ENCODE data around the gene BICD2.

The BICD2 gene

GRCh38 chr9:92722386-92723298 is 42.0 kb downstream of the BICD2 start:
- TF ChIP-seq CTCF (conservative IDR thresholded peaks at IDR 0.05; ENCODE audit: low read length) = no peak
- no peak for DNase-seq (ENCODE audit: low read depth)
- no peak overlapping the region for H3K4me3 ChIP-seq (ENCODE audit: low read length)

- no peak overlapping the region for H3K4me3 ChIP-seq (ENCODE audit: low read length)
- no peak for TF ChIP-seq CTCF (conservative IDR thresholded peaks at IDR 0.05; ENCODE audit: low read length)
- no peak for DNase-seq (ENCODE audit: low read depth)
These were observed 43.1 kb downstream of the BICD2 start for GRCh38 chr9:92721548-92721947.

- no peak for TF ChIP-seq CTCF (conservative IDR thresholded peaks at IDR 0.05; ENCODE audit: low read length)
- no peak for DNase-seq (ENCODE audit: low read depth)
- H3K4me3 ChIP-seq (ENCODE audit: low read length) = no peak overlapping the region
These were observed 43.7 kb downstream of the BICD2 start for GRCh38 chr9:92720807-92721535.

- no peak for DNase-seq (ENCODE audit: low read depth)
- no peak for TF ChIP-seq CTCF (conservative IDR thresholded peaks at IDR 0.05; ENCODE audit: low read length)
These were observed 44.3 kb downstream of the BICD2 start for GRCh38 chr9:92720209-92720765.

GRCh38 chr9:92719028-92719647 is 45.5 kb downstream of the BICD2 start:
- H3K4me3 ChIP-seq (ENCODE audit: low read length) = no peak overlapping the region
- no peak for TF ChIP-seq CTCF (conservative IDR thresholded peaks at IDR 0.05; ENCODE audit: low read length)
- DNase-seq (ENCODE audit: low read depth) = no peak

More at GRCh38 chr9:92720209-92720765, 44.3 kb downstream of the BICD2 start:
- H3K4me3 ChIP-seq (ENCODE audit: low read length) = no peak overlapping the region

- DNase-seq (ENCODE audit: low read depth) = no peak
- no peak overlapping the region for H3K4me3 ChIP-seq (ENCODE audit: low read length)
- no peak for TF ChIP-seq CTCF (conservative IDR thresholded peaks at IDR 0.05; ENCODE audit: low read length)
These were observed 46.3 kb downstream of the BICD2 start for GRCh38 chr9:92718086-92719001.

Measured in AG10803 (cell line).